NK-92 (cell line): ENCODE measurements around the gene CCDC181.
"Not testable (repeated sequence)": the region's sequence is repeated elsewhere in the genome, so short reads cannot be mapped to it uniquely, and the experiment has no call there.

ENCODE experiments used
- DNase-seq: peaks from one replicate; lab custom pipeline; 2025; ENCODE audit not compliant: unreplicated experiment; lab: John Stamatoyannopoulos, UW

CCDC181 gene

GRCh38 chr1:169427081-169427641 is at the start of gene CCDC181:
CCDC181 (minus strand) TSS chr1:169427474; CDS start chr1:169424927, 2,547 bp downstream.
- no peak for DNase-seq

GRCh38 chr1:169475806-169476387 is 48.6 kb upstream of the CCDC181 start:
- no peak for DNase-seq

GRCh38 chr1:169474302-169474995 is 47.2 kb upstream of the CCDC181 start:
- no peak for DNase-seq

- DNase-seq: no peak
Observed at GRCh38 chr1:169473347-169473746, 46.1 kb upstream of the CCDC181 start.

GRCh38 chr1:169472738-169473137 is 45.5 kb upstream of the CCDC181 start:
- no peak for DNase-seq

- no peak for DNase-seq
Observed at GRCh38 chr1:169468982-169469381, 41.7 kb upstream of the CCDC181 start.

- DNase-seq: no peak
Observed at GRCh38 chr1:169466259-169467230, 39.3 kb upstream of the CCDC181 start.

GRCh38 chr1:169465281-169465680 is 38.0 kb upstream of the CCDC181 start:
- no peak for DNase-seq

GRCh38 chr1:169462385-169462784 is 35.1 kb upstream of the CCDC181 start:
- DNase-seq: no peak

GRCh38 chr1:169461390-169462000 is 34.2 kb upstream of the CCDC181 start:
- no peak for DNase-seq

- no peak for DNase-seq
Observed at GRCh38 chr1:169460191-169460833, 33.0 kb upstream of the CCDC181 start.

GRCh38 chr1:169457443-169457842 is 30.2 kb upstream of the CCDC181 start:
- DNase-seq: no peak

GRCh38 chr1:169456029-169456428 is 28.8 kb upstream of the CCDC181 start:
- no peak for DNase-seq

GRCh38 chr1:169452921-169453320 is 25.6 kb upstream of the CCDC181 start:
- no peak for DNase-seq

- DNase-seq: no peak
Observed at GRCh38 chr1:169451218-169451824, 24.0 kb upstream of the CCDC181 start.

GRCh38 chr1:169443923-169444322 is 16.6 kb upstream of the CCDC181 start:
- DNase-seq: no peak

- no peak for DNase-seq
Observed at GRCh38 chr1:169426174-169426705, 1.0 kb downstream of the CCDC181 start.

- DNase-seq: no peak
Observed at GRCh38 chr1:169421309-169421708, 6.0 kb downstream of the CCDC181 start.

GRCh38 chr1:169414952-169415351 is 12.3 kb downstream of the CCDC181 start:
- no peak for DNase-seq

GRCh38 chr1:169408340-169408739 is 18.9 kb downstream of the CCDC181 start:
- DNase-seq: not testable (repeated sequence)
